Measurements from ENCODE around the gene NFKBIE. TPM values are rescaled to one million over a fixed set of nuclear protein-coding genes. Genes with fewer than 3 reads are reported as not detected.

The NFKBIE gene
- total RNA-seq, 1 experiment from 2014 or later = 7.6 TPM

DNA sequence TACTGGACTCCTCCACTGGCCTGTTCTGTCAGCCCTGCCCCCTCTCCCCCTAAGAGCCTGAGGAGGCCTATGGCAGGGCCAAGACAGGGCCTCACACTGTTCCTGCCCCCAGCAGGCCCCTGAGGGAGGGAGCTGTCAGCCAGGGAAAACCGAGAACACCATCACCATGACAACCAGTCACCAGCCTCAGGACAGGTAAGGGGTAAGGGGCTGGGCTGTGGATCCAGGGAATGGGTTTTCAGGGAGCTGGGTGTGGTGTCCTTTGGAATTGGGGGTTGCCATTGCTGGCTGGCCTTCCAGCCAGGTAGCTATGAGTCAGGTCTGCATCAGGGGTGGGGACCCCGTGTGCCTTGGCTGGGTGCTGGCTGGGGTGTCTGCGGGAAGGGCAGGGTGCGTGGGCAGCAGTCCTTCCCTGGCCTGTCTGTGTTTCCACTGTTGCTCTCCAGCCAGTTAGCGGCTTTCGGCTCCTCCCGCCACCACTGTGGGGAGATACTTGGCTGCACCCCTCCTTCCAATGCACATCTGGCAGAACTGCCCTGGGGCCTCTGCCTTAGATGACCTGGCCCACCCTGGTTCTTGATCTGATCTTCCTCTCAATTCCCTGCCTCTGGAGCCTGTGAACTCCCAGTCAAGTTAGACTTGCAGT is 38.1 kb downstream of the NFKBIE start:
- POLR2A ChIA-PET = interaction anchor here (0.7 kb wide), 1 partner anchor 20 kb away, joined by 3 read pairs; the partner anchor contains the start of gene HSP90AB1
- peaks cover 15 to 35% of the 10 kb centered on the region in 2 experiments; a peak in 3 of 4 replicates for H3K36me3 ChIP-seq (ENCODE audit: control insufficient read depth in 1 of 2, insufficient read depth in 2 of 2, low read length in 2 of 2)
- no peak overlapping the region for H3K9ac ChIP-seq (ENCODE audit: low read length)
- BruUV-seq (replicated peaks) = no TSS peak
- no peaks in the 10 kb centered on the region for H3K9me2 ChIP-seq (ENCODE audit: insufficient read depth)
- CTCF ChIA-PET = interaction anchor here (1.5 kb wide), 1 partner anchor 10 kb away, joined by 7 read pairs; no protein-coding TSS in a partner anchor
- no peak overlapping the region for H3K4me3 ChIP-seq (replicated peaks in 1 of 2; ENCODE audit: low read depth in 1 of 2, low read length in 2 of 2)
- H4K20me1 ChIP-seq (ENCODE audit: insufficient read depth) = peaks cover 4% of the 10 kb centered on the region; the same call in 1 of the 2 replicates
- RAD21 ChIA-PET (ENCODE audit: low non-redundant PET in 1 of 2, low total read pairs in 2 of 2, uncharacterized antibody in 2 of 2, unreplicated experiment in 2 of 2) = no interaction called here
- H3K27me3 ChIP-seq (ENCODE audit: insufficient read depth, low read length) = no peaks in the 10 kb centered on the region
- DNase-seq (ENCODE audit: low read depth, low spot score) = no peak
- intact Hi-C loops (cut with micrococcal nuclease) = no loop called here
- H3K9me3 ChIP-seq (ENCODE audit: control insufficient read depth in 1 of 2, insufficient read depth in 1 of 2, low read depth in 1 of 2, low read length in 2 of 2) = no peaks in the 10 kb centered on the region
- peaks cover 16 to 36% of the 10 kb centered on the region in 2 experiments for H3K4me1 ChIP-seq (ENCODE audit: control insufficient read depth in 1 of 2, insufficient read depth in 2 of 2, low read length in 2 of 2)
- no peak overlapping the region for H2AFZ ChIP-seq (ENCODE audit: low read depth, low read length, poor library complexity, severe bottlenecking)
- TF ChIP-seq YY1 (IDR thresholded peaks at IDR 0.05; ENCODE audit: extremely low read depth, insufficient replicate concordance, low read depth, low read length) (no peak), ZFX (IDR thresholded peaks at IDR 0.05) (no peak), CBX3 (IDR thresholded peaks at IDR 0.05; ENCODE audit: low read depth) (no peak), EZH2 (IDR thresholded peaks at IDR 0.05) (no peak), REST (IDR thresholded peaks at IDR 0.05; ENCODE audit: low read depth) (no peak), FOSL1 (IDR thresholded peaks at IDR 0.05; ENCODE audit: low read depth) (no peak), CTCF (IDR thresholded peaks at IDR 0.05 in 2 of 3, conservative IDR thresholded peaks at IDR 0.05 in 1 of 3; ENCODE audit: borderline replicate concordance in 1 of 3, insufficient read depth in 1 of 3, low read depth in 2 of 3, low read length in 2 of 3) (no peak), SIN3A (IDR thresholded peaks at IDR 0.05; ENCODE audit: low read depth) (no peak), TCF7L2 (IDR thresholded peaks at IDR 0.05; ENCODE audit: borderline replicate concordance, extremely low read depth, insufficient read depth, insufficient read length) (no peak), ELF1 (IDR thresholded peaks at IDR 0.05; ENCODE audit: borderline replicate concordance, low read depth) (no peak), EZH2phosphoT487 (IDR thresholded peaks at IDR 0.05; ENCODE audit: borderline replicate concordance) (no peak), JUND (IDR thresholded peaks at IDR 0.05) (no peak), SRF (IDR thresholded peaks at IDR 0.05; ENCODE audit: low read depth) (no peak), SP1 (IDR thresholded peaks at IDR 0.05; ENCODE audit: low read depth) (no peak), RAD21 (IDR thresholded peaks at IDR 0.05; ENCODE audit: low read depth) (no peak), ZNF274 (IDR thresholded peaks at IDR 0.05; ENCODE audit: low read depth, low read length) (no peak)
- TF ChIP-seq, protein P1, sequence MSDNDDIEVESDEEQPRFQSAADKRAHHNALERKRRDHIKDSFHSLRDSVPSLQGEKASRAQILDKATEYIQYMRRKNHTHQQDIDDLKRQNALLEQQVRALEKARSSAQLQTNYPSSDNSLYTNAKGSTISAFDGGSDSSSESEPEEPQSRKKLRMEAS (IDR thresholded peaks at IDR 0.05) = no peak
- TF ChIP-seq, protein P2, sequence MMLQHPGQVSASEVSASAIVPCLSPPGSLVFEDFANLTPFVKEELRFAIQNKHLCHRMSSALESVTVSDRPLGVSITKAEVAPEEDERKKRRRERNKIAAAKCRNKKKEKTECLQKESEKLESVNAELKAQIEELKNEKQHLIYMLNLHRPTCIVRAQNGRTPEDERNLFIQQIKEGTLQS (IDR thresholded peaks at IDR 0.05) = no peak
- no peak overlapping the region for H3K4me2 ChIP-seq (ENCODE audit: low read length)
- no peak for ATAC-seq
- peaks cover 55% of the 10 kb centered on the region for H3K79me2 ChIP-seq (ENCODE audit: insufficient read depth, low read length)
- no peak overlapping the region; the same call in 1 of the 2 replicates for H3K27ac ChIP-seq (ENCODE audit: low read depth, low read length)

Measured in HCT116 (cell line).